HG03045 (cell line): ENCODE measurements around the gene TRIO.

Source experiments
- ATAC-seq: cut with Tn5 transposase; IDR thresholded peaks from one replicate; pipeline ENCODE4 v1.9.1; 2021; ENCODE audit warnings: mild to moderate bottlenecking, moderate library complexity; ENCODE audit not compliant: unreplicated experiment

TRIO gene

GRCh38 chr5:14310901-14311300 lies 167.8 kb downstream of the TRIO start:
- ATAC-seq: no peak

GRCh38 chr5:14313986-14314690 lies 171.0 kb downstream of the TRIO start:
- ATAC-seq: no peak

- no peak for ATAC-seq
Observed at GRCh38 chr5:14316471-14316870, 173.3 kb downstream of the TRIO start.

GRCh38 chr5:14319102-14319501 lies 176.0 kb downstream of the TRIO start:
- no peak for ATAC-seq

- no peak for ATAC-seq
Observed at GRCh38 chr5:14321936-14322335, 178.8 kb downstream of the TRIO start.

GRCh38 chr5:14322437-14323187 lies 179.5 kb downstream of the TRIO start:
- ATAC-seq: no peak

- ATAC-seq: no peak
Observed at GRCh38 chr5:14323466-14323865, 180.3 kb downstream of the TRIO start.

GRCh38 chr5:14325369-14325768 lies 182.2 kb downstream of the TRIO start:
- ATAC-seq: no peak

- ATAC-seq: no peak
Observed at GRCh38 chr5:14326035-14326903, 183.1 kb downstream of the TRIO start.

GRCh38 chr5:14327624-14328023 lies 184.5 kb downstream of the TRIO start:
- ATAC-seq: no peak

GRCh38 chr5:14328144-14328543 lies 185.0 kb downstream of the TRIO start:
- ATAC-seq: no peak

- ATAC-seq: no peak
Observed at GRCh38 chr5:14330291-14330690, 187.1 kb downstream of the TRIO start.

GRCh38 chr5:14330729-14331385 lies 187.7 kb downstream of the TRIO start:
- no peak for ATAC-seq

GRCh38 chr5:14331386-14331781 lies 188.2 kb downstream of the TRIO start:
- no peak for ATAC-seq

GRCh38 chr5:14332038-14332631 lies 189.0 kb downstream of the TRIO start:
- no peak for ATAC-seq

- no peak for ATAC-seq
Observed at GRCh38 chr5:14332746-14333145, 189.6 kb downstream of the TRIO start.

GRCh38 chr5:14337593-14337992 lies 194.5 kb downstream of the TRIO start:
- no peak for ATAC-seq

- no peak for ATAC-seq
Observed at GRCh38 chr5:14339468-14339867, 196.3 kb downstream of the TRIO start.

GRCh38 chr5:14341571-14342230 lies 198.6 kb downstream of the TRIO start:
- no peak for ATAC-seq

- ATAC-seq: peak; percentile 94
Observed at GRCh38 chr5:14342306-14342705, 199.2 kb downstream of the TRIO start.
